ENCODE measurements around the gene NAV2. TPM values are rescaled to one million over a fixed set of nuclear protein-coding genes. Genes with fewer than 3 reads are reported as not detected.

NAV2 gene
- polyA plus RNA-seq, 3 donors: not detected

DNA sequence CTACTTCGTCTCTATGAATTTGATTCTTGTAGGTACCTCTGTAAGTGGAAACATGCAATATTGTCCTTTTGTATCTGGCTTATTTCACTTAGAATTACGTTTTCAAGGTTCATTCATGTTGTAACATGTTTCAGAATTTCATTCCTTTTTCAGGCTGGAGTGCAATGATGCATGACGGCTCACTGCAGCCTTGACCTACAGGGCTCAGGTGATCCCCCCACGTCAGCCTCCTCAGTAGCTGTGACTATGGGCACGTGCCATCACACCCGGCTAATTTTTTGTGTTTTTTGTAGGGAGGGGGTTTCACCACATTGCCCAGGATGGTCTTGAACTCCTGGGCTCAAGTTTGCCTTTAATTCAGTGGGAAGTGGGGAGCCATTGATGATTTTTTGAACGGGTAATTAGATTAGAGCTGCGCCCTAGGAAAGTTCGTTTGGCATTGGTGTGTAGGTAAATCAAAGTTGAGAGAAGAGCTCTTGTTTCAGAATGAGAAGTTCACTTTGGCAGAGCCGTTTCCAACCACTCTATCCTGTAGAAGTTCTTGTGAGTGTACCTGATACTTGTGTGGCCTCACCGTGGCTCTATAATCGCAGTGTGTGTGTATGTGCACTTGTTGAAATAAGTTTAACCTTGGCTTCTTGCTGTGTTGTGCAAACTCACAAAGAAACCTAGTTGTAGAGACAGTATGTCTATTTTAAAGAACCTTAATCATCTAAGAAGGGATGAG lies 115.9 kb downstream of the NAV2 start:
- no peaks in the 10 kb centered on the region for H3K4me1 Mint-ChIP-seq
- no peak overlapping the region for H3K4me2 ChIP-seq (replicated peaks; ENCODE audit: extremely low read depth, low read length, poor library complexity, severe bottlenecking)
- peak overlapping the region in 1 of 7 donors; percentile 38 for H3K27ac Mint-ChIP-seq
- peaks cover 0 to 4% (median 2%) of the 10 kb centered on the region in 3 donors for H3K27me3 Mint-ChIP-seq (ENCODE audit: low read depth in 3 of 3)
- H3K79me2 ChIP-seq (ENCODE audit: insufficient read depth, low read length): no peaks in the 10 kb centered on the region
- no peaks in the 10 kb centered on the region for H3K4me1 ChIP-seq (ENCODE audit: control insufficient read depth in 1 of 2, insufficient read depth in 2 of 2, low read length in 2 of 2)
- H4K20me1 ChIP-seq (ENCODE audit: insufficient read depth, low read length): no peaks in the 10 kb centered on the region
- H3K9me3 Mint-ChIP-seq: peaks cover 1 to 5% (median 3%) of the 10 kb centered on the region in 7 donors
- no peaks in the 10 kb centered on the region for H3K36me3 ChIP-seq (replicated peaks in 1 of 2; ENCODE audit: control insufficient read depth in 1 of 2, insufficient read depth in 2 of 2, low read length in 2 of 2)
- no peak overlapping the region for H3K4me3 Mint-ChIP-seq
- peaks cover 0 to 1% of the 10 kb centered on the region in 2 donors for H3K9me3 ChIP-seq (replicated peaks in 1 of 2; ENCODE audit: control insufficient read depth in 1 of 2, insufficient read depth in 1 of 2, low read length in 2 of 2)
- TF ChIP-seq, protein P1, sequence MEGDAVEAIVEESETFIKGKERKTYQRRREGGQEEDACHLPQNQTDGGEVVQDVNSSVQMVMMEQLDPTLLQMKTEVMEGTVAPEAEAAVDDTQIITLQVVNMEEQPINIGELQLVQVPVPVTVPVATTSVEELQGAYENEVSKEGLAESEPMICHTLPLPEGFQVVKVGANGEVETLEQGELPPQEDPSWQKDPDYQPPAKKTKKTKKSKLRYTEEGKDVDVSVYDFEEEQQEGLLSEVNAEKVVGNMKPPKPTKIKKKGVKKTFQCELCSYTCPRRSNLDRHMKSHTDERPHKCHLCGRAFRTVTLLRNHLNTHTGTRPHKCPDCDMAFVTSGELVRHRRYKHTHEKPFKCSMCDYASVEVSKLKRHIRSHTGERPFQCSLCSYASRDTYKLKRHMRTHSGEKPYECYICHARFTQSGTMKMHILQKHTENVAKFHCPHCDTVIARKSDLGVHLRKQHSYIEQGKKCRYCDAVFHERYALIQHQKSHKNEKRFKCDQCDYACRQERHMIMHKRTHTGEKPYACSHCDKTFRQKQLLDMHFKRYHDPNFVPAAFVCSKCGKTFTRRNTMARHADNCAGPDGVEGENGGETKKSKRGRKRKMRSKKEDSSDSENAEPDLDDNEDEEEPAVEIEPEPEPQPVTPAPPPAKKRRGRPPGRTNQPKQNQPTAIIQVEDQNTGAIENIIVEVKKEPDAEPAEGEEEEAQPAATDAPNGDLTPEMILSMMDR (IDR thresholded peaks at IDR 0.05): no peak
- intact Hi-C loops (cut with micrococcal nuclease): no loop called here
- H3K4me3 ChIP-seq (replicated peaks in 1 of 3; ENCODE audit: low read depth in 2 of 3, low read length in 3 of 3): no peak overlapping the region
- no peak overlapping the region for H3K27ac ChIP-seq (ENCODE audit: low read depth in 1 of 2, low read length in 2 of 2)
- DNase-seq: peak in 1 of 3 donors; percentile 68
- H2AFZ ChIP-seq (ENCODE audit: insufficient read depth, low read depth, low read length, poor library complexity, severe bottlenecking): no peak overlapping the region
- WGBS (ENCODE audit: insufficient coverage): 93% methylated on average over 4 of the region's 12 CpGs
- H3K27me3 ChIP-seq (ENCODE audit: control insufficient read depth in 2 of 2, insufficient read depth in 2 of 2, low read length in 2 of 2): no peaks in the 10 kb centered on the region
- no peak overlapping the region for H3K9ac ChIP-seq (ENCODE audit: insufficient read depth, low read length, poor library complexity, severe bottlenecking)
- H3K36me3 Mint-ChIP-seq: no peaks in the 10 kb centered on the region

DNA sequence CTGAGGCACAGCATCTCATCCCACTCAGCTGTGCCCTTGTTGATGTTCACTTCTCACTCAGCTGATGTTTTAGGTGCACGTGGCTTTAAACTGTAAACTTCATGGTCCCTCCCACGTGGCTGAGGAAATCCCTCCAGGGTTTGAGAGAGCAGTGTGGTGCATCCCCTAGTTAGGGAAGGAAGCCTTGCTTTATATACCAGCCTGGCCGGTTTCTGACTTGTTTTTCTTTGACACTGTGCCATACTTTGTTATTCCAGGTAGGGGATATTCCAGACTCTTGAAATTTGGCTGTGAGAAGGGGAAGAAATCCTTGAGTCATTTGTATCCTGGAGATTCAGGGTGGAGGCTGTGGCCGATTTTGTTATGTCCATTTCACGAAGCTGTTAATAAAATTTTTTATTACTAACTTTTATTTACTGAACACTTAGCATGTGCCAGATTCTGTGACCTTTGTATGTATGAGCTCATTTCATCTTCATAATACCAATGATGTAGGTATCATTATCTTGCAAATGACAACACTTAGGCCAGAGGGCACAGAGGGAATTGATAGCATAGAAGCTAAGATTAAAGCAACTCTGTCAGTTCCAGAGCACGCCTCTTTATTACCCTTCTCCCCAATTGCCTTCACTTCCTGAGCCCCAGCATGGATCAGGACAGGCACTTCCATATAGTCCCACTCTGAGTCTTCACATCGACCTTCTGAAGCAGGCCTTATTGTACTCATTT lies 116.6 kb downstream of the NAV2 start:
- Histone ChIP-seq H3K27ac (ENCODE audit: low read depth in 1 of 2, low read length in 2 of 2) (no peak overlapping the region), H3K9ac (ENCODE audit: insufficient read depth, low read length, poor library complexity, severe bottlenecking) (no peak overlapping the region), H3K9me3 (replicated peaks in 1 of 2; ENCODE audit: control insufficient read depth in 1 of 2, insufficient read depth in 1 of 2, low read length in 2 of 2) (peaks cover 0 to 7% of the 10 kb centered on the region in 2 donors), H2AFZ (ENCODE audit: insufficient read depth, low read depth, low read length, poor library complexity, severe bottlenecking) (no peak overlapping the region), H3K79me2 (ENCODE audit: insufficient read depth, low read length) (no peaks in the 10 kb centered on the region), H3K4me2 (replicated peaks; ENCODE audit: extremely low read depth, low read length, poor library complexity, severe bottlenecking) (no peak overlapping the region), H3K27me3 (ENCODE audit: control insufficient read depth in 2 of 2, insufficient read depth in 2 of 2, low read length in 2 of 2) (no peaks in the 10 kb centered on the region), H4K20me1 (ENCODE audit: insufficient read depth, low read length) (no peaks in the 10 kb centered on the region), H3K4me3 (replicated peaks in 1 of 3; ENCODE audit: low read depth in 2 of 3, low read length in 3 of 3) (no peak overlapping the region), H3K4me1 (ENCODE audit: control insufficient read depth in 1 of 2, insufficient read depth in 2 of 2, low read length in 2 of 2) (no peaks in the 10 kb centered on the region), H3K36me3 (replicated peaks in 1 of 2; ENCODE audit: control insufficient read depth in 1 of 2, insufficient read depth in 2 of 2, low read length in 2 of 2) (no peaks in the 10 kb centered on the region)
- intact Hi-C loops (cut with micrococcal nuclease): no loop called here
- Mint-ChIP-seq H3K27me3 (ENCODE audit: low read depth in 3 of 3) (peaks cover 0 to 4% (median 2%) of the 10 kb centered on the region in 3 donors), H3K4me1 (no peaks in the 10 kb centered on the region), H3K27ac (no peak overlapping the region), H3K4me3 (no peak overlapping the region), H3K9me3 (peaks cover 1 to 6% (median 3%) of the 10 kb centered on the region in 7 donors), H3K36me3 (no peaks in the 10 kb centered on the region)
- WGBS (ENCODE audit: insufficient coverage): 56% methylated on average over 2 of the region's 7 CpGs
- no peak for DNase-seq
- TF ChIP-seq, protein P1 (IDR thresholded peaks at IDR 0.05): no peak

Measured in CD14-positive monocyte (primary cell).